HG03439 (cell line): ENCODE data around the gene ZNF620.
"Not testable (repeated sequence)": the region's sequence is repeated elsewhere in the genome, so short reads cannot be mapped to it uniquely, and the experiment has no call there.

Experiments
- ATAC-seq: cut with Tn5 transposase; IDR thresholded peaks from one replicate; pipeline ENCODE4 v1.9.1; 2021; ENCODE audit warnings: mild to moderate bottlenecking, moderate library complexity; ENCODE audit not compliant: unreplicated experiment

Gene ZNF620

DNA sequence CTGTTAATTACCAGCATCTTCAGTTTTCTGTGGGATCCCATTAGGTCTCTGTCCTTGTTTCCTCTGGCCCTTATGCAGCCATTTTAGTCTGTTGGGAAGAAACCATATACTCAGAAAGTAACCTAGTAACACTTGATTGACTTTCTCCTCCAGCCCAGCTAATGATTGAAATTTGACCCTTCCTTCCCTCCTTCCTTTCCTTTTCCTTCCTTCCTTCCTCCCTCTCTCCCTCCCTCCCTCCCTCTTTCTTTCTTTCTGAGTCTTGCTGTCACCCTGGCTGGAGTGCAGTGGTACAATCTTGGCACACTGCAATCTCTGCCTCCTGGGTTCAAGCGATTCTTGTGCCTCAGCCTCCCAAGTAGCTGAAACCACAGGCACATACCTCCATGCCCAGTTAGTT, 5.9 kb upstream of the ZNF620 start:
- no peak for ATAC-seq

DNA sequence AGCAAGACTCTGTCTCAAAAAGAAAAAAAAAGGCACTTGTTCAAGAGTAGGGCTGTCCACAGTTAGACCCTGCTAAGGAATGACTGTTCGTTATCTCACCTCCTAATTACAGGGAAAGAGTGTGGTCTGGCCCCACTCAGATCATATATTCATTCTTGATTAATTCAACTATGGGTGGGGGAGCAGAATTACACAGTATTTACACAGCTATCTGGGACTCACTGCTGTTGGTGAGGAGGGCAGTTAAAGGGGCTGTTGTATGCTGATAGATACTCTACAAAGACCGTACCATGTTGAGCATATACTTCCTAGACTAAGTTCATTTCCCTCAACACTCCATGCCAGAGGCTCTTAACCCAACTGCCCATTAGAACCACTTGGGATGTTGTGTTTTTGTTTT, 3.8 kb upstream of the ZNF620 start:
- ATAC-seq: no peak

DNA sequence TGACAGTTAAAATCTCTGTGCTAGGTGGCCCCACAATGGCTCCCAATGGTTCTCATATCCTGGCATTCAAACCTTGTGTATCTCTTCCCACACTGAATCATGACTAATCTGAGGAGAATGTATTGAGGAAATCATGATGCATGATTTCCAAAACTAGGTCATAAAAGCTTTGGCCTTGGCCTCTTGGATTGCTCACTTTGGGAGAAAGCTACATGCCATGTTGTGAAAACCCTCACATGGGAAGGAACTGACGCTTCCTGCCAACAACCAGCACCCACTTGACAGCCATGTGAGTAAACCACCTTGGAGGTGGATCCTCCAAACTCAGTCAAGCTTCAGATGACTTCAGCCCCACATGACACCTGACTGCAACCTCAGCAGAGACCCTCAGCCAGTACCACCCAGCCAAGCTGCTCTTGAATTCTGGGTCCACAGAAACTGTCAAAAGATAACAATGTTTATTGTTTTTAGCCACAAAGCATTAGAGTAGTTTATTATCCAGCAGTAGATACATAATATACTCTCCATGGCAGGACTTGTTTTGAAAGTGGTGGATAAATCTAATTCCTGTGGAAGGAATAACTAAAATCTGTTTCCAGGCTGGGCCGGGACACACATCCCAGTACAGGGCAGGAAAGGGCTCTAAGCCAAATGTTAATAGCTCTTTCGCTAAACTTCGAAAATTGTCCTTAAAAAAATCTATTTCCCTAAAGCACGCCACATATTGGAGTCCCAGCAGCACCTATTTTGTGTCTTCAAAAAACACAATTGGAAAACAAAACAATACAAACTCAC, 1.0 kb upstream of the ZNF620 start:
- ATAC-seq: no peak

DNA sequence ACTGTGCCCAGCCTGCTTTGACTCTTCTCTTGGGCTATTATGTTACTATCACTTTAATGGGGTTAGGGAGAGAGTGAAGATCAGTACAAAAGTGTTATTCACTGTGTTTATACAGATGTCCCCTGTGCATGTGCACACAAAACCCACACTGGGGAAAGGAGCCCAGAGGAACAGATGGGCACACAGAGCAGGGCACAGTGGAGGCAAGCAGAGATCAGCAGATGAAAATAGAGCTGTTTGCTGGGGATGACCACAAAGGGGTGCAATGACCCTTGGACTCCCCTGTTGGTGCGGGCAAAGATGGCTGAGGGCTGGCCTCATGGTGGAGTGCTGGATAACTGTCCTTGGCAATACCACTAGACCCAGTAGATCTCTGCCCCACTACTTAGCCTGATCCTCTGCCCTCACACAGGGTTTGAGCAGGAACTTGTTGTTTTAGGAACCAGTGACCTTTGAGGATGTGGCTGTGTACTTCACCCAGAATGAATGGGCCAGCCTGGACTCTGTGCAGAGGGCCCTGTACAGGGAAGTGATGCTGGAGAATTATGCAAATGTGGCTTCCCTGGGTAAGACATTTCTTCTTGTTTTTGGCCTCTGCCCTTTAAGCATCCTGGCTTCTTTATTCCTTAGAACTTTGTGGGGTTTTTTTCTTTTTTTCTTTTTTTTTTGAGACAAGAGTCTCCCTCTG, 5.3 kb downstream of the ZNF620 start:
- ATAC-seq: no peak

DNA sequence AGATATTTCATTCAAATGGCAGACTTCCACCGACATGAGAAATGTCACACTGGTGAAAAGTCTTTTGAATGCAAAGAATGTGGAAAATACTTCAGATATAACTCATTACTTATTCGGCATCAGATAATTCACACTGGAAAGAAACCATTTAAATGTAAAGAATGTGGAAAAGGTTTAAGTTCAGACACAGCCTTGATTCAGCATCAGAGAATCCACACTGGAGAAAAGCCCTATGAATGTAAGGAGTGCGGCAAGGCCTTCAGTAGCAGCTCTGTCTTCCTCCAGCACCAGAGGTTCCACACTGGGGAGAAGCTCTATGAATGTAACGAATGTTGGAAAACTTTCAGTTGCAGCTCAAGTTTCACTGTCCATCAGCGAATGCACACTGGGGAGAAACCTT, 10.4 kb downstream of the ZNF620 start:
- ATAC-seq: no peak

DNA sequence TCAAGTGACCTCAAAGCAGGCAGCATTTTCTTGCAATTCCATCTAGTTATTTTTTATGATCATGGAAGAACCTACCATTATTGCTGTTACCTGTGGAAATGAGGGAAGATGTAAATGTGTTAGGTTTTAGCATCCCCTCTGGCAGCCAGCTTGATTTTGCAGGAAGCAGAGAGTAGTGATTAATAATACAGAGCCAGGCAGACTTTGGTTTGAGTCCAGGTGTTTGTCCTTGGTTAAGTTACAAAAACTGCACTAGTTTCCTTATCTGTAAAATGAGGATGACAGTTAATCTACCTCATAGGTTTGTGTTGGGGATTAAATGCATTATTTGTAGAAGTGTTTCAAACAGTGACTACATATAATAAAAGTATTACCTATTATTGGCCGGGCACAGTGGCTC, 12.2 kb downstream of the ZNF620 start:
- no peak for ATAC-seq

DNA sequence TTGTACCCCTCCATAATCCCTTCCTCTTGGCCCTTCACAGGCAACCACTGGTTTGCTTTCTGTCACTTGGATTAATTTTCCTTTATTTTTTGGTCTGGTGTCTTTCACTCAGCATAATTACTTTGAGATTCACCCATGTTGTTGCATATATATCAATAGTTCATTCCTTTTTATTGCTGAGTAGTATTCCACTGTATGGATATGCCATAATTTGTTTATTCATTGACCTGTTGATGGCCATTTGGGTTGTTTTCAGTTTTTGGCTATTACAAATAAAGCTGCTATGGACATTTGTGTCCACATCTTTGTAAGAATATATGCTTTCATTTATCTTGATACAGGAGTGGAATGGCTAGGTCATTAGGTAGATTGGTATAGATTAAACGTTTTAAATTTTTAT, 13.0 kb downstream of the ZNF620 start:
- no peak for ATAC-seq

DNA sequence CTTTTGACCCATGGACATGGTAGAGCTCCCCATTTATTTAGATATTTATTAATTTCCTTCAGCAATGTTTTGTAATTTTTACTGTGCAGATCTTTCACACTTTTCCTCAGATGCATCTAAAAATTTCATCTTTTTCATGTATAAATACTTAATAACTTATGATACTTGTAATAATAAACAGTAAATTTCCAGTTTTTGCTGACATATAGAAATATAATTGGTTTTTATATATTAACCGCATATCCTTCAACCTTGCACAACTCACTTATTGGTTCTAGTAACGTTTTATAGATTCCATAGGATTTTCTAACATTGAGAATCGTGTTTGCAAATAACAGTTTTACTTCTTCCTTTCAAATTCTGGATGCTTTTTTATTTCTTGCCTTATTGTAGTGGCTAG, 15.4 kb downstream of the ZNF620 start:
- no peak for ATAC-seq

DNA sequence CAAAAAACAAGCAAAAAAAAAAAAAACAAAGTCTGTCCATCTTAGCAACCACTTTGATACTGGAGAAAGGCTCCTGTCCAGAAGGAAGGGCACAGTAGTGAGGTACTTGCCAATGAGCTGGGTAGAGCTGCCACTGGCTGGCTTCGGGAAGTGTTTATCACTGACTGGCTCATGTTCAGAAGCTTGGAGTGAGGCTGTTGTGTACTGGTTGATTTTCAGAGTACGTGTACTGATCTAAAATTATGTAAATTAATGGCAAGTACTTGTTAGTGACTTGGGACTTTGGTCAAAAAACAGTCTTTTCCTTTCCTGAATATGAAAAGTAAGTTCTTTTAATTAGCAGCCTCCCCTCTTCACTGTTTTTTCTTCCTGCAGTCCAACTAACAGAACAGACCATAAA, 17.9 kb downstream of the ZNF620 start:
- ATAC-seq: no peak

DNA sequence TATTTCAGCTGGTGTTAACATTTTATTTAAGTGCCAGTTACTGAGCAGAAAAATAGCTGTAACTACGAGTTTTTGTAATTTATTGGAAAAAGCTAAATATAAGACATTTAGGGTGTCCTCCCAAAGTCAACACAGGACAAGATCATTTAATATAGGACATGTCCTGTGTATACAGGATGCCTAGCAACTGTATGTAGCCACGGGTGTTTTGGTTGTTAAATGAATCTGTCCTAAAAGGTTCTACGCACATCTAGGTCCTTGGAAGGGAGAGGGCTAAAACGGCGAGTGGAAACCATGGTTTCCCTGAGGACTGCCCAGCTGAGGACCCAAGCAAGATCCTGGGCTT, 18.4 kb downstream of the ZNF620 start:
- ATAC-seq: peak; percentile 16

DNA sequence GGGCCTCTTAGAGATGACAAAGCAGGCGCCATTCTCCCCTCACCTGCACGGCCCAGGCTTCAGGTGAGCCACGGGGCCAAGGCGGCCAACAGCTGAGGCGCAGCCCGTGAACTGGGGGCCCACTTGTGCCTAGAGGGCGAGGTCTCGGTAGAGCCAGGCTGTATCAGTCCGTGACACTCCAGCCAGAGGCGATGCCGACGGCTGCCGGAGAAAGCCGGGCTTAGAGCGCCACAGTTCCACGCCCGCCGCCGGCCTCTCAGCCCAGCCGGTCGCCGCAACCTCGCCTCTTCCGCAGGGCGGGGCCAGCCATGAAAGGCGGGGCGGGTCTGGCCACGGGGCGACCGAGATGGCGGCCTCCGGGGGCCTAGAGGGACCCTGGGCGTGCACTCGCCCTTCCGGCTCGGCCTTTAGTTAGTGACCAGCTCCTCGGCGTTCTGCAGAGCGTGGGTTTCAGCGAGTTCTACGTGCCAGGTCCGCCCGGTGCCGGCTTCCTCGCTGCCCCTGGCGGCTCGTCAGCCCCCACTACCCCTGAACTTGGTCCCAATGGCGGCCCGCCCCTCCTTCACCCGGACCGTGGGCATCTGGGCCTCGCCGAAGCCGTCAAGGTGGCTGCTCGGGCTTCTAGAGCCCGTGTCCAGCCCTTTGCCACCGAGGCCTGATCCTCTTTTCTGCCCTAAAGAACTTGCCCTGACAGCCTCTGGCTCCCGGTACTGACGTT, 18.9 kb downstream of the ZNF620 start, which contains the start of gene ZNF621:
Gene ZNF621 (plus strand): TSS at position 393 of the 718 bp plus-strand sequence. CDS start 881 bp downstream, outside the sequence.
- ATAC-seq: peak; percentile 99

DNA sequence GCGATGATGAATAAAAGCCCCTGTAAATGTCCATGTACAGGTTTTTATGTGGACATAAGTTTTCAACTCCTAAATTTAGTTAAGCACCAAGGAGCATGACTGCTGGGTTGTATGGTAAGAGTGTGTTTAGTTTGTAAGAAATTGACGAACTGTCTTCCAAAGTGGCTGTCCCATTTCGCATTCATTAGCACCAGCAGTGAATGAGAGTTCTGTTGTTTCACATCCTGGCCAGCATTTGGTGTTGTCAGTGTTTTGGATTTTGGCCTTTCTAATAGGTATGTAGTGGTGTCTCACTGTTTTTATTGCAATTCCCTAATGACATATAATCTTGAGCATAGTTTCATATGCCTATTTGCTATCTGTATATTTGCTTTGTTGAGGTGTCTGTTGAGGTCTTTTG, 22.6 kb downstream of the ZNF620 start:
- ATAC-seq: no peak

DNA sequence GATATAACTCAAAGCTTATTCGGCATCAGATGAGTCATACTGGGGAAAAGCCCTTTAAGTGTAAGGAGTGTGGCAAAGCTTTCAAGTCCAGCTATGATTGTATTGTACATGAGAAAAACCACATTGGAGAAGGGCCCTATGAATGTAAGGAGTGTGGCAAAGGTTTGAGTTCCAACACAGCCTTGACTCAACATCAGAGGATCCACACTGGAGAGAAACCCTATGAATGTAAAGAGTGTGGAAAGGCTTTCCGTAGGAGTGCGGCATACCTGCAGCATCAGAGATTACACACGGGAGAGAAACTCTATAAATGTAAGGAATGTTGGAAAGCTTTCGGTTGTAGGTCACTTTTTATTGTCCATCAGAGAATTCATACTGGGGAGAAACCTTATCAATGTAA, 26.4 kb downstream of the ZNF620 start:
- ATAC-seq: no peak

DNA sequence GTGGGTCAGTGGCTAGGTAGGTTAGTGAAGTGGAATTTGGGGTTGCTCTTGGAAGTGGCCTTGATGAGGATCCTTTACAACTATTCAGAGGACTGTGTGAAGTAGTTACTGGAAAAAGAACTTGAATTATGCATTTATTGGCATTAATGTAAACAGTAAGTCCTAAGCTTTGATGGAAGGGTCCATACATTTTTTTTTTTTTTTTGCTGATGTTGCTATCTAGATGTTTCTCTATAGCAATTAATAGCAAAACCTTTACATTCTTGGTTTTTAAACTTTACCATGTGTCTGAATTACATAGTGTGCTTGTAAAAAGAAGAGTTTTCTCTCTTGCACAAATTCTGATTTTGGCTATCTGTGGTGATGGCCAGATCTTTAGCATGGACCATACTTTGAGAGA, 28.4 kb downstream of the ZNF620 start:
- ATAC-seq: no peak

DNA sequence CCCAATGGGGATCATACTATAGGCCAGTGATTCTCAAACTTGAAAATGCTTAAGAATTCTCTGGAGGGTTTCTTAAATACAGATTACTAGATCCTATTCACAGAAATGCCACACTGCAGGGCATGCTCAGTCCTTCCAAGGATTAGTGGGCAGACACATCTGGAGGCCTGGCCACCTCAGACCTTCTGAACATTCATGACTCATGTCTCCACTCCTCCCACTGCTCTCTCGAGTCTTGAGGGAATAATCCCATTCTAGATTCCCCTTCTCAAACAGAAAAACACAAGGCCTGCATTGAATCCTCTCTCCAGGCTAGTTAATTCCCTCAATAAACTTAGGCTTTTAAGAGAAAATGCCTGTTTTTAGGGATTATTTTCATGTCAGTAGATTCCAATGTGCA, 41.0 kb downstream of the ZNF620 start:
- no peak for ATAC-seq

DNA sequence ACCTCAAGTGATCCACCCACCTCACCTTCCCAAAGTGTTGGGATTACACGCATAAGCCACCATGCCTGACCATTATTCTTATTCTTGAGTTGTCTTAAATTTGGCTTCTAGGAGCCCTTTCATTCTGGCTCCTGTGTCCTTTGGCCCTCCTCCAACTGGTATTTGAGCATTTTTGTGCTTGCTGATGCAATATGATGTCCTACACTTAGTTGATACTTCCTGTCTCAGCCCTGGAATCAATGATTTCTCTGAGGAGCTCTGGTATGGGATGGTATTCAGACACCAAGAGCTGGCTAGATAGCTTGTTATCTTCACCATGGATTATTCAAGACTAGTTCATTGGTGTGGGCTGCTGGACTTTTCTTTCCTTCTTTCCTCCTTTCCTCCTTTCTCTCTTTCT, 44.3 kb downstream of the ZNF620 start:
- no peak for ATAC-seq

DNA sequence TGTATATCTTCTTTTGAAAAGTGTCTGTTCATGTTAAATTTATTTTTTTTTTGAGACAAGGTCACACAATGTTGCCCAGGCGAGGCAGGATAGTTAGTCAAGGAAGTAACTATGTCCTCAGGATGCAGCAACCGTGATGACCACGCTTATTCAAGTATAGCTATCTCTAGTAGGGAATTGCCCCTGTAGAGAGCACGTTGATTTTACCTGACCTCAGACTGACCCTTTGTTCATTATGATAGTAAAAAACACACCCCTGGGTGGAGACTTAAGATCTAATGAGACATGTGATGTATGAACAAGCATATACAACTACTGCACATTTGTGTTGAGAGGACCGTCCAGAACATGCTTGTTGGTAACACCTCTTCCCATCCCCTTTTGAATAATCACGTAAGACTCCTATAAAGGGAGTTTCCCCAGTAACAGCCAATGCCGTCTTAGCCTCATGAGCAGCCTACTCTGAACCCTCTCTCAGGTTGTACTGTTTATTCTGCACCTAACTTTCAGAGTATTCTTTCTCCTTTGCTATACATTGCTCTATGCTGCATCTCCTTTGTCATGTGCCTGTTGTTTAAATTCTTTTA, 51.8 kb downstream of the ZNF620 start:
- ATAC-seq: no peak

DNA sequence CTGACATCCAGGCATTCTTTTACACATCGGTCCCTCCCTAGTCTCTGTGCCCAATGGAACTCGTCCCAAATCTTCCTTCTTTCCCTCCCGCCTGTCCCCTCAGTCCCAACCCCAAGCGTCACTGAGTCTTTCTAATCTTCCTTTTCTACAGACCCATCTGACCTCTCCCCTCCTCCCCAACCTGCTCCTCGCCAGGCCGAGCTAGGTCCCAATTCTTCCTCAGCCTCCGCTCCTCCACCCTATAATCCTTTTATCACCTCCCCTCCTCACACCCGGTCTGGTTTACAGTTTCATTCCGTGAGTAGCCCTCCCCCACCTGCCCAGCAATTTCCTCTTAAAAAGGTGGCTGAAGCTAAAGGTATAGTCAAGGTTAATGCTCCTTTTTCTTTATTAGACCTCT, 56.6 kb downstream of the ZNF620 start:
- ATAC-seq: not testable (repeated sequence)

DNA sequence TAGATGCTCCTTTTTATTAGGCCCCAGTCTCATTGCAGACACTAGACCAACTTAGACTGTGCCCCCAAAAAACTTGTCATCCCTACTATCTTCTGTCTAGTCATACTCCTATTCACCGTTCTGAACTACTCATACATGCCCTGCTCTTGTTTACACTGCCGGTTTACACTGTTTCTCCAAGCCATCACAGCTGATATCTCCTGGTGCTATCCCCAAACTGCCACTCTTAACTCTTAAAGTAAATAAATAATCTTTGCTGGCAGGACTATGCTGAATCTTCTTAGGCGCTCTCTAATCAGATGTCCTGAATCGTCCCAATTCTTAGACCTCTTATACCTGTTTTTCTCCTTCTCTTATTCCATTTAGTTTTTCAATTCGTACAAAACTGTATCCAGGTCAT, 59.8 kb downstream of the ZNF620 start:
- ATAC-seq: not testable (repeated sequence)

DNA sequence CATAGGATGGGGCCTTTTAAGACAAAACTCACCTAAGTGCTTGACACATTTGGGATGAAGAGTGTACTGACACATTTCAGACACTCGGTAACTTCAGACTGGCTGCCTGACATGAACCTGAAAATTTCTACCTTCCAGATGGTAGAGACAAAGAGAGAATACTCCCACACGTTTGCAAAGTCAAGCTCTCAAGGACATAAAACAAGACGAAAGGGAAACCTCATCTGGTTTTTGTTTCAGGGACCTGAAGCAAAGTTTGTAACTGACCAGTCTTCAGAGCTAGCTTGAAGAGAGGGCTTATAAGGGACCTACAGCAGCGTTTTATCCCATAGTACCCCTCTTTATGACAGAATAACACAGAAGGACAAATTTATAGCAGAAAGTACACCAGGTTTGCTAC, 60.9 kb downstream of the ZNF620 start:
- ATAC-seq: no peak
